Measurements from ENCODE around the gene CNTRL.

CNTRL gene

GRCh38 chr9:121214005-121214404, 139.2 kb downstream of the CNTRL start:
- no peak for DNase-seq (ENCODE audit: extremely low read depth, low read depth)
- TF ChIP-seq CTCF (IDR thresholded peaks at IDR 0.05; ENCODE audit: low read depth, low read length, missing control alignments), result no peak
- no peak overlapping the region for H3K4me3 ChIP-seq (replicated peaks; ENCODE audit: low read depth, low read length)

- DNase-seq (ENCODE audit: extremely low read depth, low read depth), result no peak
- TF ChIP-seq CTCF (IDR thresholded peaks at IDR 0.05; ENCODE audit: low read depth, low read length, missing control alignments), result no peak
- H3K4me3 ChIP-seq (replicated peaks; ENCODE audit: low read depth, low read length), result no peak overlapping the region
Observed at GRCh38 chr9:121216271-121216805, 141.6 kb downstream of the CNTRL start.

DNA sequence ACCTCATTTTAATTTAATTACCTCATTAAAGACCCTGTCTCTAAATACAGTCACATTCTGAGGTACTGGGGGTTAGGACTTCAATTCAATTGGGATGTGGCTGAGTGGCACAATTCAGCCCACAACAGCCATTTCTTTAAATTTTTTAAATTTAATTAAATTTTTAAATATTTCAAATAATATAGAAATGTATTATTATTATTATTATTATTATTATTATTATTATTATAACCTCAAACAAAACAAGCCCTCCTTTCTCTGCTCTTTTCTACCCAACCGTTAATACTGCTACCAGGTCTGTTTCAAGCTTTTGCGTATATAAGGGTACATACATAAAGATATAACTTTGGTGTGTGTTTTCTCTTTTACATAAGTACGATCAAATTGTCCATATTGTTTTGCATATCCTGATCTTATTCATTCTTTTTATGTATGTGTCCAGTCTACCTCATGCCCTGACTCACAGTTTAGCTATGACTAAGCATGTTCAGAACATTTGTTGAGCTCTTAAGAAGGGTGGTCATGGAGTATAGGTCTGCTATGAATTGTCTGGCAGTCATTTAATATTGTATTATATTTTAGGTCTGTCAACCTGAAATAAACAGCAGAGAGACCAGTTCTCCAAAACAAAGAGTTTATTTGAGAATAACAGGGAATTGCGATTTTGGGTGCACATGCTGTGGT, 143.0 kb downstream of the CNTRL start:
- no peak for DNase-seq (ENCODE audit: extremely low read depth, low read depth)
- TF ChIP-seq CTCF (IDR thresholded peaks at IDR 0.05; ENCODE audit: low read depth, low read length, missing control alignments), result no peak
- no peak overlapping the region for H3K4me3 ChIP-seq (replicated peaks; ENCODE audit: low read depth, low read length)

DNA sequence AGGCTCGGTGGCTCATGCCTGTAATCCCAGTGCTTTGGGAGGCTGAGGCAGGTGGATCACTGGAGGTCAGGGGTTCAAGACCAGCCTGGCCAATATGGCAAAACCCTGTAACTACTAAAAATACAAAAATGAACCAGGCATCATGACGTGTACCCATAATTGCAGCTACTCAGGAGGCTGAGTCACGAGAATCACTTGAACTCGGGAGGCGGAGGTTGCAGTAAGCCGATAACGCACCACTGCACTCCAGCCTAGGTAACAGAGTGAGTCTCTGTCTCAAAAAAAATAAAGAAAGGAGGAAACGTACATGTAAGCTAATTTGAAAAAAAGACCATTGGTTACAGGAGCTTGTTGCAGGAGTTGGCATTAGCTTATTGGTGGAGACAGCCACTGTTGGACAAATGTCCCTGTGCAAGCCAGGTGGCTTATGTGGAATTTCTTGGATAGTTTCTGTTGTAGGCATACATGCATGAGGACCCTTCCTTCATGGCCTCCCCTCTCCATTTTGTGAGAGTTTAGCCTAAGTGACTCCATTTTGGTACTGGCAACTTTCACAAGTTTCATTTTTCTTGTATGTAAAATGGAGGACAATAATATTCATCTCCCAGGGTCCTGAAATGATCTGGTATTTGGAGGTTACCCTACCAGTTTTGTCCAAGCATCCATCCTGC, 143.7 kb downstream of the CNTRL start:
- DNase-seq (ENCODE audit: extremely low read depth, low read depth), result no peak
- no peak for TF ChIP-seq CTCF (IDR thresholded peaks at IDR 0.05; ENCODE audit: low read depth, low read length, missing control alignments)
- H3K4me3 ChIP-seq (replicated peaks; ENCODE audit: low read depth, low read length), result no peak overlapping the region

- no peak for DNase-seq (ENCODE audit: extremely low read depth, low read depth)
- no peak for TF ChIP-seq CTCF (IDR thresholded peaks at IDR 0.05; ENCODE audit: low read depth, low read length, missing control alignments)
- H3K4me3 ChIP-seq (replicated peaks; ENCODE audit: low read depth, low read length), result no peak overlapping the region
Observed at GRCh38 chr9:121219530-121219929, 144.8 kb downstream of the CNTRL start.

DNA sequence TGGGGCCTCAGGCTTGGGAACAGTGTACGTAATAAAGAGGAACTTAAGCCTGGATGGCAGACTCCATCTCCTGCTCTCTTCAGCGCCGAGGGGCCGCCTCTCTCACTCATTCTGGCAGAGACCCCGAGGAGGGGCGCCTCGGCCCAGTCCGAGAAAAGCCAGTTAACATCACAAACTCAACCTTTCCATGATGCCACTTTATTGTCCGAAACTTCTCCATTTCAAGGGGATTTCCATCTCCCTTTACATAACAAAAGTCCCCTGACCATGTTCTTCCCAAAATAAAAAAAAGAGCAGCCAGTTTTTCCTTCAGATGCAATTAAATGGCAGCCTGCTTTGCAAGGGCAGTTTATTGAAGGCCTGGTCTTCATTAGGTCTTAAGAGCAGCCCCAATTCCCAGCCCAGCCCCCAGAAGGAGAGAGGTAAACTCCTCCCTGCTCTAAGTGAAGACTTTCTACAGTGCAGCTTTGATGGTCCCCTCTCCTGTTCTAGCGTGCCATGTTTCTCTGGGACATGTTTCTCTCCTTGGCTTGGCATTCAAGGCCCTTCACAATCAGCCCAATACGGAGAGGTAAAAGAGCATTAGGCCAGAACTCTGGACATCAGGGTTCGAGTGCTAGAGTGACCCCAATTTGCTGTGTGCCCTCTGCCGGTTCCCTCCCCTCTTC, 146.4 kb downstream of the CNTRL start:
- no peak for DNase-seq (ENCODE audit: extremely low read depth, low read depth)
- no peak overlapping the region for H3K4me3 ChIP-seq (replicated peaks; ENCODE audit: low read depth, low read length)
- TF ChIP-seq CTCF (IDR thresholded peaks at IDR 0.05; ENCODE audit: low read depth, low read length, missing control alignments), result no peak
